ENCODE data around the gene ABCA9. TPM values are rescaled to one million over a fixed set of nuclear protein-coding genes. Genes with fewer than 3 reads are reported as not detected.
A peak's percentile ranks its signal among the peaks of the same experiment; 100 is the strongest.

Gene ABCA9
- total and polyA plus RNA-seq, 9 of the 15 experiments (the other 6 are each of a cell fraction or from before 2014, with no cell fraction given) = 0.04 TPM; not detected in 8

GRCh38 chr17:69047368-69048263 is 13.1 kb downstream of the ABCA9 start (continued):
- no peak for TF ChIP-seq E2F1 (CRISPR knock-in tag; IDR thresholded peaks at IDR 0.05)
- 0 out of 2 replicates have a peak, but pooled peaks have one; percentile 48 for TF ChIP-seq RUNX1 (IDR thresholded peaks at IDR 0.05; ENCODE audit: low read depth)
- TF ChIP-seq MTF1 (CRISPR knock-in tag; IDR thresholded peaks at IDR 0.05; ENCODE audit: borderline replicate concordance) = 0 out of 2 replicates have a peak, but pooled peaks have one; percentile 59
- TF ChIP-seq TAF15 (IDR thresholded peaks at IDR 0.05; ENCODE audit: low read depth, low read length) = no peak
- TF ChIP-seq BRD9 (IDR thresholded peaks at IDR 0.05; ENCODE audit: low read depth, partially characterized antibody) = peak; percentile 77
- 0 out of 2 replicates have a peak, but pooled peaks have one; percentile 17 for TF ChIP-seq ZNF561 (CRISPR knock-in tag; conservative IDR thresholded peaks at IDR 0.05)
- TF ChIP-seq FOXA3 (CRISPR knock-in tag; conservative IDR thresholded peaks at IDR 0.05 in 1 of 2, IDR thresholded peaks at IDR 0.05 in 1 of 2) = peak in 1 of 2 experiments; percentile 37; a peak in 1 of 4 replicates
- no peak for TF ChIP-seq ZNF3 (CRISPR knock-in tag; IDR thresholded peaks at IDR 0.05)
- peak; percentile 88 for TF ChIP-seq MBD2 (IDR thresholded peaks at IDR 0.05; ENCODE audit: borderline replicate concordance, low read depth)
- no peak for TF ChIP-seq RFX5 (IDR thresholded peaks at IDR 0.05; ENCODE audit: low read depth, low read length)
- TF ChIP-seq TEAD4 (IDR thresholded peaks at IDR 0.05; ENCODE audit: low read length) = peak; percentile 96
- no peak for TF ChIP-seq TEAD4 (CRISPR knock-in tag; IDR thresholded peaks at IDR 0.05; ENCODE audit: borderline replicate concordance)
- no peak for TF ChIP-seq ZNF174 (CRISPR knock-in tag; IDR thresholded peaks at IDR 0.05)
- peak; percentile 28; the same call in 1 of the 2 replicates for TF ChIP-seq NFE2L1 (tag; IDR thresholded peaks at IDR 0.05; ENCODE audit: borderline replicate concordance, low read depth)
- no peak for TF ChIP-seq ZBTB49 (CRISPR knock-in tag; IDR thresholded peaks at IDR 0.05; ENCODE audit: borderline replicate concordance)
- no peak for TF ChIP-seq ZNF77 (CRISPR knock-in tag; IDR thresholded peaks at IDR 0.05)
- peak; percentile 100 for TF ChIP-seq ZNF766 (CRISPR knock-in tag; conservative IDR thresholded peaks at IDR 0.05)
- peak; percentile 85 to 97; a peak in 3 of 4 replicates for TF ChIP-seq TBL1XR1 (IDR thresholded peaks at IDR 0.05; ENCODE audit: low read length in 2 of 2)
- TF ChIP-seq PATZ1 (CRISPR knock-in tag; IDR thresholded peaks at IDR 0.05; ENCODE audit: borderline replicate concordance) = no peak
- no peak for TF ChIP-seq SNRNP70 (optimal IDR thresholded peaks at IDR 0.05; ENCODE audit: low read depth, low read length)
